Measurements from ENCODE around the gene PZP.

- TF ChIP-seq CTCF (IDR thresholded peaks at IDR 0.05) (no peak), POLR2AphosphoS5 (IDR thresholded peaks at IDR 0.05) (no peak)
These were observed 58.8 kb downstream of the PZP start for GRCh38 chr12:9149372-9149771.
